Mesenchymal stem cell (in vitro differentiated cells and primary cell): ENCODE data around the gene POP7.

Experiments
- DNase-seq: peaks from one replicate; pipeline ENCODE4 v3.0.0-alpha.2; 2013
- H2AFZ ChIP-seq: one replicate; pipeline ENCODE4 v1.6.1; 2013; ENCODE audit warnings: low read depth, mild to moderate bottlenecking, control low read depth, inconsistent platforms, low read length, moderate library complexity
- H2AK5ac ChIP-seq: 2 replicates; pipeline ENCODE4 v1.6.1; 2013; ENCODE audit warnings: low read length, moderate library complexity, mild to moderate bottlenecking, inconsistent platforms; ENCODE audit not compliant: severe bottlenecking
- H2BK120ac ChIP-seq: one replicate; pipeline ENCODE4 v1.6.1; 2013; ENCODE audit warnings: low read depth, mild to moderate bottlenecking, inconsistent platforms, low read length, moderate library complexity
- H2BK12ac ChIP-seq, 2 experiments: one replicate each; pipeline ENCODE4 v1.6.1; 2013; ENCODE audit warnings: inconsistent platforms in 2 of 2, low read length in 2 of 2, mild to moderate bottlenecking in 2 of 2, moderate library complexity in 2 of 2, control low read depth in 1 of 2
- H2BK15ac ChIP-seq: one replicate; pipeline ENCODE4 v1.6.1; 2013; ENCODE audit warnings: mild to moderate bottlenecking, low read depth, inconsistent platforms; ENCODE audit not compliant: poor library complexity, severe bottlenecking
- H2BK5ac ChIP-seq: 2 replicates; pipeline ENCODE4 v1.6.1; 2013; ENCODE audit warnings: low read depth, mild to moderate bottlenecking, low read length, control low read depth, inconsistent platforms; ENCODE audit not compliant: poor library complexity, severe bottlenecking
- H3K14ac ChIP-seq, 2 experiments: one replicate each; pipeline ENCODE4 v1.6.1; 2013; ENCODE audit warnings: inconsistent platforms in 2 of 2, low read length in 2 of 2, control low read depth in 1 of 2, mild to moderate bottlenecking in 1 of 2, moderate library complexity in 1 of 2
- H3K18ac ChIP-seq, 2 experiments: one replicate each; pipeline ENCODE4 v1.6.1; 2013; ENCODE audit warnings: inconsistent platforms in 2 of 2, low read length in 2 of 2, control low read depth in 1 of 2, low read depth in 1 of 2, mild to moderate bottlenecking in 1 of 2
- H3K23ac ChIP-seq, 2 experiments: one replicate each; pipeline ENCODE4 v1.6.1; 2013; ENCODE audit warnings: inconsistent platforms in 2 of 2, low read length in 2 of 2, mild to moderate bottlenecking in 2 of 2, moderate library complexity in 2 of 2, control low read depth in 1 of 2
- H3K27ac ChIP-seq: 2 replicates; pipeline ENCODE4 v1.5.1; 2013; ENCODE audit warnings: mild to moderate bottlenecking, moderate library complexity, low read length, control low read depth, inconsistent platforms; ENCODE audit not compliant: poor library complexity, severe bottlenecking
- H3K27me3 ChIP-seq, 2 experiments: 2 replicates each; pipeline versions ENCODE4 v1.6.1 to v1.7.0; 2013; ENCODE audit warnings: low read length in 2 of 2, mild to moderate bottlenecking in 2 of 2, moderate library complexity in 2 of 2, control low read depth in 1 of 2, inconsistent platforms in 1 of 2; ENCODE audit not compliant: control insufficient read depth in 1 of 2, insufficient read depth in 1 of 2
- H3K36me3 ChIP-seq, 2 experiments: 2 replicates each; pipeline versions ENCODE4 v1.6.1 to v1.7.0; 2013; ENCODE audit warnings: low read length in 2 of 2, control low read depth in 1 of 2, inconsistent platforms in 1 of 2, low read depth in 1 of 2, mild to moderate bottlenecking in 1 of 2; ENCODE audit not compliant: insufficient read depth in 2 of 2, control insufficient read depth in 1 of 2
- H3K4ac ChIP-seq, 2 experiments: one replicate each; pipeline ENCODE4 v1.6.1; 2013; ENCODE audit warnings: inconsistent platforms in 2 of 2, low read length in 2 of 2, mild to moderate bottlenecking in 2 of 2, moderate library complexity in 2 of 2, control low read depth in 1 of 2, low read depth in 1 of 2
- H3K4me1 ChIP-seq: 2 replicates; pipeline ENCODE4 v1.6.1; 2013; ENCODE audit warnings: low read depth, low read length, control low read depth; ENCODE audit not compliant: control insufficient read depth, insufficient read depth
- H3K4me2 ChIP-seq: 2 replicates; pipeline ENCODE4 v1.6.1; 2013; ENCODE audit warnings: low read length, mild to moderate bottlenecking, inconsistent platforms; ENCODE audit not compliant: poor library complexity, severe bottlenecking
- H3K4me3 ChIP-seq, 2 experiments: 2 replicates each; pipeline versions ENCODE4 v1.5.1 to v1.7.0; 2013; ENCODE audit warnings: low read length in 2 of 2, mild to moderate bottlenecking in 2 of 2, control low read depth in 1 of 2, low read depth in 1 of 2; ENCODE audit not compliant: insufficient read depth in 1 of 2
- H3K79me1 ChIP-seq: replicated peaks from 2 replicates; pipeline ENCODE4 v1.6.1; 2013; ENCODE audit warnings: mild to moderate bottlenecking, control low read depth, low read length, inconsistent platforms; ENCODE audit not compliant: poor library complexity, severe bottlenecking
- H3K9ac ChIP-seq: 2 replicates; pipeline ENCODE4 v1.7.0; 2013; ENCODE audit warnings: mild to moderate bottlenecking, low read length, moderate library complexity
- H3K9me3 ChIP-seq: 2 replicates; pipeline ENCODE4 v1.7.0; 2013; ENCODE audit warnings: mild to moderate bottlenecking, low read length; ENCODE audit not compliant: control insufficient read depth
- H4K8ac ChIP-seq: one replicate; pipeline ENCODE4 v1.6.1; 2013; ENCODE audit warnings: inconsistent platforms, mild to moderate bottlenecking, low read length, moderate library complexity
- H4K91ac ChIP-seq: one replicate; pipeline ENCODE4 v1.6.1; 2013; ENCODE audit warnings: mild to moderate bottlenecking, low read length, inconsistent platforms
- WGBS: methylation state at CpG from one replicate; pipeline ENCODE4 v1.1.7; 2013; ENCODE audit warnings: mixed read lengths; 5-methylcytosine and 5-hydroxymethylcytosine counted together

The POP7 gene

DNA sequence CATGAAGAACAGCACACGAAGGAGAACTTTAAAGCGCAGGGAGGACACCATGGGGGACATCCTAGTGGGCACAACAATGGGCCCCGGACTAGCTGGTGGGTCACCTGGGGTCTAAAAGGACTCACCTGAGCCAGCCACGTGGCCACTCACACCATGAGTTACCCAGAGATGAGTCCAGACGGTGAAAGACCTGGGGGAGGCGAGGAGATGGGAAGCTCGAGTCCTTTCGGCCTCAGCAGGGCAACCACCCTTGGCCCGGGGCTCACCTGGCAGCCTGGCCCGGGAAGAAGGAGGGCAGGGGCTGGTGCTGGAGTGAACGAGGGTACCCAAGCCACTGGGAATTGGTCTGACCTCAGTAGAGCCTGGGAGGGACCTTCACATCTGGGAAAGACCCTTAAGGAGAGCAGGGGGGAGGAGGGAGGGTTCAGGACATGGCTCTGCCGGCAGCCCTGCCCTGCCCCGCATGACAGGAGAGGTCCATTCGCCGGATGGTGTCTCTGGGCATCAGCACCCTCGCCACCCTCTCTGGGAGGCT, 17.5 kb upstream of the POP7 start:
- Histone ChIP-seq H2AFZ (no peak overlapping the region), H3K4me1 (peaks cover 26% of the 10 kb centered on the region), H4K91ac (no peak overlapping the region), H3K9me3 (no peaks in the 10 kb centered on the region), H3K36me3 (peaks cover 55 to 69% of the 10 kb centered on the region in 2 experiments), H3K79me1 (peaks cover 40% of the 10 kb centered on the region), H2BK15ac (no peak overlapping the region), H3K4me2 (no peak overlapping the region), H2AK5ac (no peak overlapping the region), H3K14ac (no peak overlapping the region), H2BK5ac (no peak overlapping the region), H3K27ac (no peak overlapping the region), H3K23ac (no peak overlapping the region), H3K9ac (peak overlapping the region; percentile 43), H3K18ac (no peak overlapping the region), H2BK120ac (no peak overlapping the region), H3K27me3 (no peaks in the 10 kb centered on the region), H3K4ac (no peak overlapping the region), H4K8ac (no peak overlapping the region), H3K4me3 (no peak overlapping the region), H2BK12ac (no peak overlapping the region)
- 95% methylated on average over 14 of the region's 16 CpGs for WGBS
- no peak for DNase-seq

DNA sequence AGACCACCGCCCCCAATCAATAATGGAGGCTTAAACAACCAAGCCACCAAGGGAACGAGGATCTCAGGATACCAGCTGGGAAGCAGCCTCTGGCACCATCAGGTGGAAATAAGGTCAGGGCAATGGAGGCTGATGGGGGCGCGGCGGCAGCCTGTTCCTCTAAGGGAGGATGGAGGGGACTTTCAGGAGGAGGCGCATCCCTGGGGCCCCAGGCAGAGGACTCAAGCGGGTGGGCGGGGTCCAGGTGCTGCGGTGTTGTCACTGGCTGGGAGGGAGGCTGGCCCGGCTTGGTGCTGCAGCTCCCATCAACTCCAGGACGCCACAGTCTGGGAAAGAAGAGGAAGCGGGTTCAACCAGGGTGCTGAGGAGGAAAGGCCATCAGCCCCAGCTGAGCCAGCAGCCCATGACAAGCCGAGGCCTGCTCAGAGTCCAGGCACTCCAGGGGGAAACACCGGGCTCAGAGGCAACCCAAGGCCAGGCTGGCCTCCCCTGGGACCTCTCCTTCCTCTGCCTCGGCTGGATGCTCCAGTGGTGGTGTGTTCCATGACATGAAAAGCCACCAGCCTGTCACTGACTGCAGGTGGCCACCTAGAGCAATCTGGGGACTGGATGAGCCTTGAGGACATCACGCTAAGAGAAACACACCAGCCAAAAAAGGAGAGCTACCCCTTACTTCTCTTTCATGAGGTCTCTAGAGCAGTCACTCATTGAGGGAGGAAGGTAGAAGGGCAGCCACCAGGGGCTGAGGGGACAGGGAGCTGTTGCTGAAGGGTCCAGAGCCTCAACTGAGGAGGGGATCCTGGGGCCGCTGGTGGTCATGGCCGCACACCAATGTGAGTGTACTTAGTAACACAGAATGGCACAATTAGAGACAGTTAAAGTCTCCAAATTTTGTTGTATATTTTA, 16.4 kb upstream of the POP7 start:
- H3K9me3 ChIP-seq, result no peaks in the 10 kb centered on the region
- no peak for DNase-seq
- H2AFZ ChIP-seq, result no peak overlapping the region
- H2AK5ac ChIP-seq, result no peak overlapping the region
- H3K27ac ChIP-seq, result no peak overlapping the region
- H3K36me3 ChIP-seq, result peaks cover 45 to 58% of the 10 kb centered on the region in 2 experiments
- H3K27me3 ChIP-seq, result no peaks in the 10 kb centered on the region
- H4K8ac ChIP-seq, result no peak overlapping the region
- WGBS, result 91% methylated on average over 15 of the region's 18 CpGs
- H3K4me3 ChIP-seq, result no peak overlapping the region
- H2BK12ac ChIP-seq, result peak overlapping the region in 1 of 2 experiments; percentile 49
- no peak overlapping the region for H4K91ac ChIP-seq
- no peak overlapping the region for H2BK5ac ChIP-seq
- H3K14ac ChIP-seq, result no peak overlapping the region
- H3K9ac ChIP-seq, result peak overlapping the region; percentile 43
- no peak overlapping the region for H3K23ac ChIP-seq
- peaks cover 41% of the 10 kb centered on the region for H3K79me1 ChIP-seq
- H3K4ac ChIP-seq, result no peak overlapping the region
- no peak overlapping the region for H3K18ac ChIP-seq
- peaks cover 26% of the 10 kb centered on the region for H3K4me1 ChIP-seq
- H2BK15ac ChIP-seq, result no peak overlapping the region
- no peak overlapping the region for H2BK120ac ChIP-seq
- no peak overlapping the region for H3K4me2 ChIP-seq

DNA sequence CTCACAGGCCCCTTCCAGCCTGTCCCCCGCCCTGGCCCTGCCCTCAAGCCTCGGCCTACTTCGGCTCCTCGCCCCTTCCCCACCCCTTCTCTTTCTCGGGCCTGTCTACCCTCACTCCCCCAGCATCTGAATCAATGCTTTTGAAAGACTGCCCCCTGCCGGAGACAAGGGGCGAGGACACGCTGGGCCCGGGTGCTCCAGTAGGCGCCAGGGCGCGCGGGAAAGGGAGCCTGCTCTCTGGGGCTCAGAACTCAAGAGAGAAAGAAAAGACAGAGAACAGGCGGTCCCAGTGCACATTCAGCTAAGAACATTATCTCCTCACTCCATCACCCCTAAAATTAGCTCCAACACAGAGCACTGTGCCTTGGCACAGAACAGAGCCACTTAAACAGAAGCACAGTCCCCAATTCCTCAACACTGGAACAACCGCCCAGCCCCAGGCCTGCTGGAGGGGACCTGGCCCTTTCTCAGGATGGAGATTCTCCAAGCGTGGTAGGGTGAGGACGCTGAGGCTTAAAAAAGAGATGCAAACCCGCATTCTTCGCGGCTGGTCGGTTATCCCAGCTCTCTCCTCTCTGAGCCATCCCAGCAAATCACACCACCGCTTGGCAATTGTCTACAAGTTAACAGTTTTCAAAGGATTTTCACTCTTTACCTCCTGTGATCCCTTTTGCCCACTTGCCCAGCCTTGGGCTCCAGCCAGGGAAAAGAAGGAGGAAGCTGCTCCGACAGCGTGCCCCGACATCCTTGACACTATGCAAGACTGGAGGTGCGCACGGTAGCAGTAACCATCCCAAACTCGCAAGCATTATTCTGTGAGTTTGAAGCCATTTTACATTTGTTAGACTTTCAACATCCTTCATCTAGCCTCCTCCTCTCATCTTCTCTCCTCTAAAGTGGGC, 14.0 kb upstream of the POP7 start:
- H2BK5ac ChIP-seq, result no peak overlapping the region
- no peak overlapping the region for H2AK5ac ChIP-seq
- H3K27ac ChIP-seq, result no peak overlapping the region
- H2BK15ac ChIP-seq, result no peak overlapping the region
- H3K4ac ChIP-seq, result peak overlapping the region in 1 of 2 experiments; percentile 11
- H3K27me3 ChIP-seq, result no peaks in the 10 kb centered on the region
- no peak overlapping the region for H2AFZ ChIP-seq
- 25% methylated on average over 28 of the region's 28 CpGs for WGBS
- H2BK120ac ChIP-seq, result no peak overlapping the region
- peaks cover 28% of the 10 kb centered on the region for H3K4me1 ChIP-seq
- DNase-seq, result peak; percentile 73
- peaks cover 21 to 34% of the 10 kb centered on the region in 2 experiments for H3K36me3 ChIP-seq
- peaks cover 31% of the 10 kb centered on the region for H3K79me1 ChIP-seq
- no peak overlapping the region for H2BK12ac ChIP-seq
- no peak overlapping the region for H3K14ac ChIP-seq
- H3K4me3 ChIP-seq, result peak overlapping the region in 1 of 2 experiments; percentile 95
- H3K4me2 ChIP-seq, result peak overlapping the region; percentile 38
- no peaks in the 10 kb centered on the region for H3K9me3 ChIP-seq
- no peak overlapping the region for H3K23ac ChIP-seq
- H3K18ac ChIP-seq, result no peak overlapping the region
- no peak overlapping the region for H4K91ac ChIP-seq
- peak overlapping the region; percentile 91 for H3K9ac ChIP-seq
- H4K8ac ChIP-seq, result no peak overlapping the region
